Neural crest cell (in vitro differentiated cells): ENCODE measurements around the gene TNKS1BP1. TPM values are rescaled to one million over a fixed set of nuclear protein-coding genes. Genes with fewer than 3 reads are reported as not detected.

ENCODE experiments used
- DNase-seq: peaks from one replicate; pipeline ENCODE4 v3.0.0; 2021; ENCODE audit warnings: low read depth, mixed read lengths, low spot score
- H3K27ac Mint-ChIP-seq: one replicate; pipeline ENCODE4 v1.8.0; 2021; ENCODE audit warnings: mild to moderate bottlenecking, mixed read lengths; ENCODE audit not compliant: unreplicated experiment
- H3K27me3 Mint-ChIP-seq: 2 replicates; pipeline ENCODE4 v1.8.0; 2021; ENCODE audit warnings: low read depth, mild to moderate bottlenecking, mixed read lengths
- H3K36me3 Mint-ChIP-seq: 2 replicates; pipeline ENCODE4 v1.8.0; 2021; ENCODE audit warnings: low read depth, mild to moderate bottlenecking, mixed read lengths
- H3K4me1 Mint-ChIP-seq: 2 replicates; pipeline ENCODE4 v1.8.0; 2021; ENCODE audit warnings: mixed read lengths
- H3K4me3 Mint-ChIP-seq: one replicate; pipeline ENCODE4 v1.8.0; 2021; ENCODE audit warnings: mild to moderate bottlenecking, mixed read lengths
- H3K9me3 Mint-ChIP-seq: 2 replicates; pipeline ENCODE4 v1.8.0; 2021; ENCODE audit warnings: mixed read lengths
- CTCF ChIP-seq: fragments of 200-600 bp; sonication (generic); conservative IDR thresholded peaks from 2 replicates; pipeline ENCODE4 v1.5.0; 2021; ENCODE audit warnings: antibody characterized with exemption, mild to moderate bottlenecking
- total RNA-seq: library from RNA; stranded (reverse); gene quantifications from 2 replicates; pipeline ENCODE4 v1.2.1, GENCODE V29; 2021

TNKS1BP1 gene
- total RNA-seq, 1 donor from 2014 or later: 114 TPM

DNA sequence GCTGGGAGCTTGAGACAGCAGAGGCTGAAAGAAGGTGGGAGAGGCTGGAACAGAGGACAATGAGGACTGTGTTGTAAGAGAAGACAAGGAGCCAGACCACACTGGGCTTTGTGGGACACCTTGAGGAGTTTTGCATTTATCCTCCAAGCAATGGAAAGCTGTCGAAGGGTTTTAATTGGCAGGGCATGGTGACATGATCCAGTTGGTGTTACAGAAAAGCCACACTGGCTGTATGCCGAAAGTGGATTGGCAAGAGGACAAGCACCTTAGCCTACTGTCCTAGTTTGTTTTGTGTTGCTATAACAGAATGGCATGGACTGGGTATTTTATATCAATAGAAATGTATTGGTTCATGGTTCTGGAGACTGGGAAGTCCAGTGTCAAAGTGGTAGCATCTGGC lies 73.7 kb downstream of the TNKS1BP1 start:
- H3K9me3 Mint-ChIP-seq: no peaks in the 10 kb centered on the region

More for the DNA sequence above, 73.7 kb downstream of the TNKS1BP1 start:
- no peak for DNase-seq
- Mint-ChIP-seq H3K36me3 (no peaks in the 10 kb centered on the region), H3K27ac (no peak overlapping the region), H3K4me1 (peaks cover 23% of the 10 kb centered on the region), H3K4me3 (no peak overlapping the region), H3K27me3 (peaks cover 15% of the 10 kb centered on the region)
- no peak for TF ChIP-seq CTCF

Other genes with a start within 250 kb of the TNKS1BP1 start
- gene LRRC55, start 143.0 kb downstream of the TNKS1BP1 start, total RNA-seq: 6.0 and 6.4 TPM in 2 replicates
- gene APLNR, start 87.7 kb downstream of the TNKS1BP1 start, total RNA-seq: 3.0 and 3.9 TPM in 2 replicates
- 280 TPM in 2 replicates for gene SSRP1, start 10.9 kb upstream of the TNKS1BP1 start, total RNA-seq
- 14.3 and 15.5 TPM in 2 replicates for gene P2RX3, start 13.4 kb upstream of the TNKS1BP1 start, total RNA-seq
- not detected in 2 replicates for gene PRG3, start 56.2 kb upstream of the TNKS1BP1 start, total RNA-seq
- gene PRG2, start 65.7 kb upstream of the TNKS1BP1 start, total RNA-seq: 0.23 TPM in 1 of 2 replicates, not detected in the other
- gene SLC43A3, start 102.2 kb upstream of the TNKS1BP1 start, total RNA-seq: 52.9 and 53.7 TPM in 2 replicates
- 2.4 and 3.4 TPM in 2 replicates for gene RTN4RL2, start 135.6 kb upstream of the TNKS1BP1 start, total RNA-seq
- gene SLC43A1, start 190.8 kb upstream of the TNKS1BP1 start, total RNA-seq: 4.5 and 4.7 TPM in 2 replicates
- 103 and 108 TPM in 2 replicates for gene TIMM10, start 205.8 kb upstream of the TNKS1BP1 start, total RNA-seq
- not detected in 2 replicates for gene SMTNL1, start 212.6 kb upstream of the TNKS1BP1 start, total RNA-seq
- 66.0 and 68.7 TPM in 2 replicates for gene UBE2L6, start 242.7 kb upstream of the TNKS1BP1 start, total RNA-seq